Lower leg skin (tissue), 4 donors: Measurements from ENCODE around the gene C1orf105. TPM values are rescaled to one million over a fixed set of nuclear protein-coding genes. Genes with fewer than 3 reads are reported as not detected.

Experiments used
- DNase-seq, 2 donors: peaks; one replicate each; pipeline ENCODE4 v3.0.0-alpha.2; 2019; ENCODE audit warnings: low spot score in 2 of 2
- H3K4me3 ChIP-seq: fragments of 200-600 bp; sonication (generic); 2 replicates; pipeline ENCODE4 v1.5.1; 2017; ENCODE audit warnings: mild to moderate bottlenecking, low read depth; ENCODE audit not compliant: poor library complexity, severe bottlenecking
- POLR2A ChIP-seq, 2 donors: fragments of 450-650 bp; IDR thresholded peaks; one replicate each; pipeline ENCODE4 v1.6.1; 2016 to 2017; ENCODE audit warnings: antibody characterized with exemption in 2 of 2, mild to moderate bottlenecking in 1 of 2, moderate library complexity in 1 of 2
- WGBS, 2 donors: methylation state at CpG; one replicate each; pipeline ENCODE4 v1.1.5; 2018; 5-methylcytosine and 5-hydroxymethylcytosine counted together
- intact Hi-C: fragments of 100-400 bp; cut with DNase I; formaldehyde crosslinking; loops from one replicate; pipeline ENCODE4 v1.15.0; 2023; ENCODE audit warnings: low total_unique reads
- total RNA-seq, 4 donors: library from RNA; depleted of rRNA; stranded (reverse); fragments of >200 nt; gene quantifications; one replicate each; pipeline ENCODE4 v1.1.0, GENCODE V29; 2016
- TF ChIP-seq, protein P1 (sequence below), 3 donors: fragments of 450-650 bp; IDR thresholded peaks; one replicate each; pipeline ENCODE4 v1.5.1; 2016; ENCODE audit warnings: antibody characterized with exemption in 3 of 3, mild to moderate bottlenecking in 3 of 3, moderate library complexity in 2 of 3

C1orf105 gene
- total RNA-seq, 4 donors from 2014 or later: 2.1 to 4.6 (median 3.0) TPM; not detected in 1

DNA sequence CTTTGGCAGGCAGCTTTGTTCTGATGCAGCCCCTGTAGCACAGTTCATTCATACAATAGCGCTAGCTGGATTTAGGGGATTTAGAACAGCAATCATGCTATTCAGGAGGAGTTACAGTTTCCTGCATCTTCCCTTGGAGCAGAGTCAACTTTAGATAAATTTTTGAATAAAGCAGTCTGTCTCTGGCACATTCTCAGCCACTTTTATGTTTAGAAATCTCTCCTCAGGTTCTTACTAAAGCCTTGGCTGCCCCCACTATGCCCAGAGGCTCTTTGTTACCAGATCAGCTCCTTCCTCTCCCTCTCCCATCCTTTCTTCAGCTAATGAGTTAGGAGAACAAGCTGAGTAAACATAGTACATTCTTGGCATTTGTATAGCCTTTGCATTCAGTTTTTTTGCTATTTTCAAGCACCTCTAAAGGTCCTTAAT lies 40.4 kb downstream of the C1orf105 start:
- TF ChIP-seq, protein P1, sequence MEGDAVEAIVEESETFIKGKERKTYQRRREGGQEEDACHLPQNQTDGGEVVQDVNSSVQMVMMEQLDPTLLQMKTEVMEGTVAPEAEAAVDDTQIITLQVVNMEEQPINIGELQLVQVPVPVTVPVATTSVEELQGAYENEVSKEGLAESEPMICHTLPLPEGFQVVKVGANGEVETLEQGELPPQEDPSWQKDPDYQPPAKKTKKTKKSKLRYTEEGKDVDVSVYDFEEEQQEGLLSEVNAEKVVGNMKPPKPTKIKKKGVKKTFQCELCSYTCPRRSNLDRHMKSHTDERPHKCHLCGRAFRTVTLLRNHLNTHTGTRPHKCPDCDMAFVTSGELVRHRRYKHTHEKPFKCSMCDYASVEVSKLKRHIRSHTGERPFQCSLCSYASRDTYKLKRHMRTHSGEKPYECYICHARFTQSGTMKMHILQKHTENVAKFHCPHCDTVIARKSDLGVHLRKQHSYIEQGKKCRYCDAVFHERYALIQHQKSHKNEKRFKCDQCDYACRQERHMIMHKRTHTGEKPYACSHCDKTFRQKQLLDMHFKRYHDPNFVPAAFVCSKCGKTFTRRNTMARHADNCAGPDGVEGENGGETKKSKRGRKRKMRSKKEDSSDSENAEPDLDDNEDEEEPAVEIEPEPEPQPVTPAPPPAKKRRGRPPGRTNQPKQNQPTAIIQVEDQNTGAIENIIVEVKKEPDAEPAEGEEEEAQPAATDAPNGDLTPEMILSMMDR (IDR thresholded peaks at IDR 0.05): no peak
- TF ChIP-seq POLR2A (IDR thresholded peaks at IDR 0.05): no peak
- no peak overlapping the region for H3K4me3 ChIP-seq
- intact Hi-C loops: no loop called here
- WGBS, 2 donors: 26 to 59% methylated on average over 1 of the region's 1 CpG
- no peak for DNase-seq

DNA sequence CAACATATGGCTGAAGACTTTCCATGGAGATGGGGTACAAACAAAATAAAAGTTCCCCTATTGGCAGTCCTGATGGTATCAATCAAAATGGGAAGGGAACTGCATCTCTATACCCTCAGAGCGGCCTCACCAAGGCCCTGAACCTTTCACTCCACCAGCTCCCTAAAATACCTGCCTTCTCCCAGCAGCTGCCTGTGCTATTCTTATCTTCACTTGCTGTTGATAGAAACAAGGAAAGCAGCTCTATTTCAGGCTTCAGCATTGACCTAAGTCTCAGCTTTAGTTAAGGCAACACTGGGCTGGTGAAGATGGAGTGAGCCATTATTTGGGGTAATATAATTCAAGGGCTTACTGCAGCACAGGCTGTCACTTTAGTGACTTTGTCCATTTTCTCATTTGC lies 45.1 kb downstream of the C1orf105 start:
- TF ChIP-seq POLR2A (IDR thresholded peaks at IDR 0.05): no peak
- TF ChIP-seq, protein P1 (IDR thresholded peaks at IDR 0.05): no peak
- 87 to 90% methylated on average over 1 of the region's 1 CpG for WGBS, 2 donors
- no peak overlapping the region for H3K4me3 ChIP-seq
- DNase-seq: no peak
- intact Hi-C loops: no loop called here

DNA sequence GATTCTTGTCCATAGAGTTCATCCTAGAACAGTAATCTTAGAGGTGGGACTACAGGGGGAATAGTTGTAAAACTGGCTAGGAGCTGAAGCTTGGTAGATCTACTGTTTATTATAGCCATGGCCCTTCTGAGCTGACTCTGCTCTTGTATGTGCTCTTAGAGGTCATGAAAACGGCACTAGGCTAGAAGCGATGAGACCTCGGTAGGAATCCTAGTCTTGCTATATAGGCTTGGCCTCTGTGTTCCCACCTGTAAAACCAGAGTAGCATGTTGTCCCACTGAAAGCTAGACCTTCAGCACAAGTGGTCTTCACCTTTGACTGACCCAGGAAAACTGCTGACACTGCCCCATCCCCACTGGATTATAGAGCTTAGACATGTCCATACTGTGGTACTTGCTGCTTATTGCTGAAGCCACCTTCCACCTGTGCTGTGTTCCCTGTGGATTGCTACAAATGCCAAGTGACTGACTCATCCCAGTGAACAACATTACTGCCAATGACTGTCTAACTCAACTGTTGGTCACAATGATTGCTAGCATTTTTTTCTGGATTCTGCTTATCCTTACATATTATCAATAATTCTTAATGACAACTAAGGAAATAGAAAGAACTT lies 46.4 kb downstream of the C1orf105 start:
- no peak overlapping the region for H3K4me3 ChIP-seq
- no peak for DNase-seq
- WGBS, 2 donors: 96% methylated on average over 3 of the region's 3 CpGs
- intact Hi-C loops: no loop called here
- TF ChIP-seq, protein P1 (IDR thresholded peaks at IDR 0.05): no peak
- no peak for TF ChIP-seq POLR2A (IDR thresholded peaks at IDR 0.05)

DNA sequence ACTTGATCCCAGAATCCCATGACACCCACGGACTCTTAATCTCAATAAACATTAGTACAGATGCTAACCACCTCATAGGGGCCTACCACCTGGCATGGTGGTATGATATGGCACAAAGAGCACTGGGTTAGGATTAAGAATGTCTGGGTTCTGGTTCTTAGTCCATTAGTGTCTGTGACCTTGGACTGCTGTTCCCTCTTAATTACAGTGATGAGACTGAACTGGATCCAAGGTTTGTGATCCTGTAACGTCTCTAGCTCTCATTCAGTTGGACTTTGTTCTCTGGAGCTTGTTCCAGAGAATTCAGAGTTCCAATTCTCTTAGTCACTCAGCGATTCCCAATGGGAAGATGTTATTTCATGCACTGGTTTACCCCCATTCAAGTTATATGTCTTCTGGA lies 47.0 kb downstream of the C1orf105 start:
- no peak for DNase-seq
- no peak overlapping the region for H3K4me3 ChIP-seq
- no peak for TF ChIP-seq POLR2A (IDR thresholded peaks at IDR 0.05)
- TF ChIP-seq, protein P1 (IDR thresholded peaks at IDR 0.05): no peak
- intact Hi-C loops: no loop called here
- WGBS, 2 donors: 54 to 62% methylated on average over 3 of the region's 3 CpGs

DNA sequence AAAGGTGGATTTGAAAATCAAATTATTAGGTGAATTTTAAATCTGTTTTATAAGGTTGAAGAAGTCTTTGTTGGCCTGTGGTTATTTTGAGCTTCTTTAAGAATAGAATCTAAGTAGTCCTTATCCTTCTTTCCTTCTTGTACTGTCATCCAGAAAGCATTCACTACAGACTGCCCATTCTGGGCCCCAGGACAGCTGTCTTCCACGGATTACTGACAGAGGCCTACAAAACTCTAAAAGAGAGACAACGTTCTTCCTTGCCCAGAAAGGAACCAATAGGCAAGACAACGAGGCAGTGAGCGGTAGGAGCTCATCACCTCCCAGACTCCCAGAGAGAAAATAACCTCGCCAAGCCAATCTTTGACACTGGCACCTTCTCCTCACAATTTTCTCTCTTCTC lies 47.8 kb downstream of the C1orf105 start:
- intact Hi-C loops: no loop called here
- H3K4me3 ChIP-seq: no peak overlapping the region
- no peak for TF ChIP-seq POLR2A (IDR thresholded peaks at IDR 0.05)
- TF ChIP-seq, protein P1 (IDR thresholded peaks at IDR 0.05): no peak
- WGBS, 2 donors: 86 to 88% methylated on average over 5 of the region's 5 CpGs
- no peak for DNase-seq

DNA sequence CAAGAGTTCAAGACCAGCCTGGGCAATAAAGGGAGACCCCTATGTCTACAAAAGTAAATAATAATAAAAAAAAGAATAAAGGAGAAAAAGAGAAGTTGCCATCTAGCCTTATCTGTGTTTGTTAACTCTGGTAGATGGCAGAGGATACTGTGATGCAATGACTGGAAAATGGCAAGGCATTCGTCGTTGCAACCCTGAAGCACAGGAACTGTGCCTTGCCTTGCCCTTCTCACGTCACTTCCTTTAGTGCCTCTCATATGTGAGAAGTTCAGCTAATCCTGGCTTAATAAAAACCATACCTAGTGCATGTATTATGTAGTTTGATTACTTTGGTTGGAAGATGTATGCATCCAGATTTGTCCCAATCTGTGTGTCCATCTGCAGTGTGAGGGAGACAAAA lies 49.2 kb downstream of the C1orf105 start:
- TF ChIP-seq POLR2A (IDR thresholded peaks at IDR 0.05): no peak
- TF ChIP-seq, protein P1 (IDR thresholded peaks at IDR 0.05): no peak
- intact Hi-C loops: no loop called here
- no peak overlapping the region for H3K4me3 ChIP-seq
- DNase-seq: no peak
- 65 to 78% methylated on average over 3 of the region's 3 CpGs for WGBS, 2 donors
